Hematopoietic multipotent progenitor cell treated with erythropoietin and hydrocortisone succinate and interleukin-3 and kit ligand, for 17 days (in vitro differentiated cells): ENCODE results near the gene IER5L.
"Not testable (repeated sequence)": the region's sequence is repeated elsewhere in the genome, so short reads cannot be mapped to it uniquely, and the experiment has no call there.

Experiments
- DNase-seq: peaks from one replicate; pipeline ENCODE4 v3.0.0-alpha.2; 2015; ENCODE audit warnings: low spot score

Gene IER5L

DNA sequence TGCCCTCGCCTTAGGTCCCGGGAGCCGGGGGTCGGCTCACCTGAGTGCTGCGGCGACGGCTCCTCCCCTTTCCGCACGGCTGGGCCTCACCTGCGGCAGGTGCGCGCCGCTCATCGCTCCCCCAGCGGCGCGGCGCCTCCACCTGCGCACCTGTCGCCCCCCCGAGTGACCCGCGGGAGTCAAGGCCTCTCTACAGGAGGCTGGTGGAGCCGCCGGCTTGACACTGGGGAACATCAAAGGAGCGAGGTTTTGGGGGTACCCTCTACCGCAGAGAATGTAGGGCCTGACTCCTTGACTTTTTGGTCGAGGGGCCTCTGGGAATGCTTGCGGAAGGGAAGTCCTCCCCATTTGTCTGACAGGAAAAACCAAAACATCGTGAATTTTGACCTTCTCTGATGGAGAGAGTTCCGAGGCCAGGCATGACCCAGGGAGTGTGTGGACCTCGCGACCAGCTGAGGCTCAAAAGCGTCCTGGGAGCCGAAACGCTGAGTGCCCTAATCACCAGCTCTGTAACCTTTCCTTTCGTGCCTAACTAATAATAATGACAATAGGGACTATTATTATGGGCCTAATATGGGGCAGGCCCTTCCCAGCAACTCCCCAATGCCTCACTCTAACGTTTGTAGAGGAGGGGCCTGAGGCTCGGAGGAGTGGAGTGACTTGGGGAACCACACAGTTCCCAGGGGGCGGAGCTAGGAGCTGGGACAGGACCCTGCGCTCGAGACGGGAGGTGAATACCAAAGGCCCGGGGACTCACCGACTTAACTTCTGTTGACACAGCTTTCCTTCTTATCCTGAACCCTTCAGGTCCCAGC, 714 bp upstream of the IER5L start:
- no peak for DNase-seq

GRCh38 chr9:129177443-129177790, 644 bp downstream of the IER5L start:
- DNase-seq = no peak

DNA sequence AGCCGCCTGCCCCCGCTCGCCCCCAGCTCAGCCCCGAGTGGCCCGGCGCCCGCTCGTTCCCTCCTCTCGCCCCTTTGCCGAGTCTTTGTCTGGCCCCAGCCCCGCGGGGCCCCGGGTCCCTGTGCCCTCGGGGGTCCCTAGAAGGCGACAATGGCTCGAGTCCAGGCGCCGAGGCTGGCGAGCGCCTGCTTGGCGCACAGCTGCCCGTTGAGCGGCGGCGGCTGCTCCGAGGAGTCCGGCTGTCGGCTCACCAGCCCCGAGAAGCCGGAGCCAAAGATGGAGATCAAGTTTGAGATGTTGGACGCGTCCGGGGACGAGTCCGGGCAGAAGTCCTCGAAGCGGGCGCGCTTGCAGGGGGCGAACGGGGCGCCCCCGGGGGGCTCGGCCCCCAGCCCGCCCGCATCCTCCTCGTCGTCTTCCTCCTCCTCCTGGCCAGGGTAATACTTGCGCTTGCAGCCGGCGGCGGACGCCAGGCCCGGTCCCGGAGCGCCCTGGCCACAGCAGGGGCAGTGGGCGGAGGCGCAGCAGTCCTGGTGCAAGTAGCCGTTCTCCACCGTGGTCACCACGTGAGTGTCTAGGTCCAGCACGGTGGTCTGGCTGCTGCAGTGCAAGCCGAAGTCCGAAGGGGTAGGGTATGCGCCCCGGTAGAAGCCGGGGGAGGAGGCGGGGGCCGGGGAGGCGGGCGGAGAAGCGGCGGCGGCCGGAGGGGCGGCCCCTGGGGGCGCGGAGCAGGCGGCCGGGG, 1.2 kb downstream of the IER5L start:
- no peak for DNase-seq

DNA sequence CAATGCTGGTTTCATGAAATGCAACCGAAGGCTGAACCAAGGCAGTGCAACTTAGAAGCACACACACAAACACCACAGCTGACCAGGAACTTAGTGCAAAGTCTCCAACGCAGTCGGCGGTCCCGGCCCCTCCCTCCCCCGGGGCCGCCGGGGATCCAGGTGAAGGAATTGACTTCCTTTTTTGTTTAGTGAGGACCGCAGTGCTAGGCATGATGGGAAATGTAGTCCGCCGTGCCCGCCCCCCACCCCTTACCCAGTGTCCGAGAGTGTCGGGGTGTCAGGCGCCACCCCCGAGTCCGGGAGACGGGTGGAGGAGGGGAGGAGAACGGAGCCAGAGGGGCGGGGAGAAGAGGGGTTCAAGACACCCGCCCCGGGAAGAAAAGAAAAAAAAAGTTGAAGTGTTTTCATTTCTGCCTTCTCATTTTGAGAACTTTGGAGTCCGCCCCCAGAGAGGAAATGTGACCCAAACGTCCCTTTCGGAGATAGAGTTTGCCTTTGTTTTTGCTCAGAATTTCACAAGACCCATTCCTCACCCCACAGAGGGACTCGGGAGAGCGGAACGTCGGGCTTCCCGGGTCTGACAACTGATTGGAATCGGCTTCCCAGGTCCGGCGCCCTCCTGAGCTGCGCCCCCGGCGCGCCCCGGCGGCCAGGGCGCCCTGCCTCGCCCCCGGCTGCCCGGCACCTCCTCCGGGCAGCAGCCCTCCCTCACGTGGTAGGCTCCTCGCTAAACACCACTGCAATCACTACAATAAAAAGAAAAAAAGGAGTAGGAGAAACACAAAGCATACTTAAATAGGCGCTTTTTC, 2.0 kb downstream of the IER5L start:
- DNase-seq = no peak

- no peak for DNase-seq
Observed at GRCh38 chr9:129175515-129175824, 2.6 kb downstream of the IER5L start.

DNA sequence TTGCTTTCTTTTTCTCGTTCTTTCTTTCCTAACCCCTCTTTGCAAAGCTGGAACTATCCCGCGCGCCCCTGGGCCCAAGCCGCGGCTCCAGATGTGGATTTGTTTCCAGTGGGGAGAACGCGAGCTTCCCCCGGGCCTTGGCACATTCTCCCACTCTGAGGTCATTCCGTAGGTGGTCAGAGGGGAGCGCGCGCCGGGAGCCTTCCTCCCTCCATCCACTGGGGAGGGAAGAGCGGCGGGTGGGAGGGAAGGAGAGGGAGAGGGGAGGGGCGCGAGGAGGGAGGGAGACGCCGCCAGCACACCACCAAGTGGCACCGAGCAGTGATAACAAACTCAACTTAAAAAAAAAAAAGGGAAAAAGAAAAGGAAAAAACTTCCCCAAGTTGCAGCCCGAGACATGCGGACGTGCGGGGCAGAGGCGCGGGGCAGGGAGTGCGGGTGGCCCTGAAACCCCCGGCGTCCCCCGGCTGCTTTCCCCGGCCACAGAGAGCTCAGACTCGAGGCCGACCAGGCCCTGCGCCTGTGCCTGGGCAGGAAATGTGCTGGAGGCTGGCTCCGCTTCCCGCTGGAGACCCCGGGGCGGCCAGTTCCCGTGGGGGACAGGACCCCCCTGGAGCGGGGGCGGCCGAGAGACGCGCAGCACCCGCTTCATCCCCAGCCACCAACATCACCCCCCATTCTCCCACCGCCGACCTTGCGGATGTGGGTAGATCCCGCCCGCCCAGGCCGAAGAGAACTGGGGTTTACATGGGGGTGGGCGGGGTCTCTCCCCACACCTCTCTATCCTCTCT, 3.1 kb downstream of the IER5L start:
- no peak for DNase-seq

DNA sequence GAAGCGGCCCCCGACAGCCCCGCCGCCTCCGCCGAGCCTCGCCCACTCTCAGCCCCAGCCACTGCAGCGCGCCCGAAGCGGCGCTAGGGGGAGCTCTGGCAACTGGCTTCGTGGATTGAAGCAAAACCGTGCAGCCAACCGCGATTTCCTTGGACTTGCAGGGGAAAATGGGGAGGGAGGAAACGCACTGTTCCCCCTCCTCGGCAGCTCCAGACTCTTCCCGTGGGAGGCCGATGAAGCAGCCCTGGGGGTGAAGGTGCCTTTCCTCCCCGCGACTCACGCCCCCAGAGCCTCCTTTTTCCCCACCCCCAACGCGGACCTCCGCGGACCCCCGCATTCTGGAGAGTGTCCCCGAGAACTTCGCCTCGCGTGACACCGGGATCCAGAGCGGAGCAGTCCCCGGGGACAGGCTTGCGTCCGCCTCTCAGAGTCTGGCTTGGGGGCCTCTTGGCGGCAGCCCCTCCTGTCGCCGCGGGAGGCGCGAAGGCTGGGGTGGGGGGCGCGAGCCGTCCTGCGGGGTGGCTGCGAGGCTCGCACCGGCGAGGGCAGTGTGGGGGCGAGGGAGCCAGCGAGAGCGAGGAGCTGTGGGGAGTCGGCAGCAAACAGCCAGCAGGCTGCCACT, 3.8 kb downstream of the IER5L start:
- DNase-seq = peak; percentile 53

DNA sequence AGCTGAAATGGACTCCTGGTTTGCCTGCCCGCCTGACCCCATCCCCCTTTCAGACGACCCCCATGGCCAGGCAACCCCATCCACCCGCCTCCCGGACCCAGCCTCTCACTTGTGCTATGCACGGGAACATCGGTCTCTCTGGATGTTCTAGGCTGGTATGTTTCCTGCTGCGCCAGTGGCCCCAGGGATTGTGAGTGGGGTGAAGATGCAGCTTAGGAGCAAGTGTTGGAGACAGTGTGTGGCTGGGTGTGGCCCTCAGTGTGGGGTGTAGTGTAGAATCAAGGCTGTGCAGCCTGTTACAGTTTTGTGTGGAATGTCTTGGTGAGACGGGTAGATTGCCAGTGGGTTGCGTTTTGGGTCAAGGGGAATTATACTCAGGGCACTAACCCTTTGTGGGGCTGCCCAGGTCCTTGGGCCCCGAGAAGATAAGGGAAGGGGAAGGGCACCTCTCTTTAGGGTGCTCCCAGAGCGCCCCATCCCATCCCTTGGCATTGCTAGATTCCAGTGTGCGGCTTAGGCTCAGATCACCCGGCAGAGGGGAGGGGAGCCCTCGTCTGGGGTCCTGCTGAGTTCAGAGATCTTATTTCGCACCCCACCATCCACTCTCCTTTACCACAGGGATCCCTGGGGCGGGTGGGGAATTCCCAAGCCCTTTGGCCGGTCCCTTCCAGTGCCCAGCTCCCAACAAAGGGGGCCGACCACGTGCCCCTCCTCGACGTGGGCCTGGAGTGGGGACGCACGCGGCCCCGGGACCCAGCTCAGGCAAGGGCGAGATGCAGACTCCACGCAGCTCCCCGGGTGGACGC, 4.6 kb downstream of the IER5L start:
- no peak for DNase-seq

GRCh38 chr9:129172816-129173215, 5.2 kb downstream of the IER5L start:
- DNase-seq = no peak

- DNase-seq = no peak
Observed at GRCh38 chr9:129171993-129172751, 5.9 kb downstream of the IER5L start.

DNA sequence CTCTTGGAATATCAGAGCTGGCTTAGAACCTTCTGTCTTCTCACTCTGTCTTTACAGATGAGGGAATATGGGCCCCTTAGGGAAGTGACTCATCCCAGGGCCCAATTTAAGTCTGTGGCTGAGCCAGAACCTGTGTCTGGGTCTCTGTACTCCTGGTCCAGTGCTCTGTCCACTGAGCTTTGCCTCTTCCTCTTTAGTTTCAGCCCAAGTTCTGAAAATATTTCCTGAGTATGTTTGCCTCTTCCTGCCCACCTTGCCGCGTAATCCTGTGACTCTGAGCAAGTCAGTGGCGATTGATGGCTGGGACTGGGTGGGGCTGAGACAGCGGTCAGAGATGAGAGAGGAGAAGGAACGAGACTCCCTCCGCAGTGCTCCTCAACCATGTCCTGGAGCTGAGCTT, 7.8 kb downstream of the IER5L start:
- DNase-seq = no peak

DNA sequence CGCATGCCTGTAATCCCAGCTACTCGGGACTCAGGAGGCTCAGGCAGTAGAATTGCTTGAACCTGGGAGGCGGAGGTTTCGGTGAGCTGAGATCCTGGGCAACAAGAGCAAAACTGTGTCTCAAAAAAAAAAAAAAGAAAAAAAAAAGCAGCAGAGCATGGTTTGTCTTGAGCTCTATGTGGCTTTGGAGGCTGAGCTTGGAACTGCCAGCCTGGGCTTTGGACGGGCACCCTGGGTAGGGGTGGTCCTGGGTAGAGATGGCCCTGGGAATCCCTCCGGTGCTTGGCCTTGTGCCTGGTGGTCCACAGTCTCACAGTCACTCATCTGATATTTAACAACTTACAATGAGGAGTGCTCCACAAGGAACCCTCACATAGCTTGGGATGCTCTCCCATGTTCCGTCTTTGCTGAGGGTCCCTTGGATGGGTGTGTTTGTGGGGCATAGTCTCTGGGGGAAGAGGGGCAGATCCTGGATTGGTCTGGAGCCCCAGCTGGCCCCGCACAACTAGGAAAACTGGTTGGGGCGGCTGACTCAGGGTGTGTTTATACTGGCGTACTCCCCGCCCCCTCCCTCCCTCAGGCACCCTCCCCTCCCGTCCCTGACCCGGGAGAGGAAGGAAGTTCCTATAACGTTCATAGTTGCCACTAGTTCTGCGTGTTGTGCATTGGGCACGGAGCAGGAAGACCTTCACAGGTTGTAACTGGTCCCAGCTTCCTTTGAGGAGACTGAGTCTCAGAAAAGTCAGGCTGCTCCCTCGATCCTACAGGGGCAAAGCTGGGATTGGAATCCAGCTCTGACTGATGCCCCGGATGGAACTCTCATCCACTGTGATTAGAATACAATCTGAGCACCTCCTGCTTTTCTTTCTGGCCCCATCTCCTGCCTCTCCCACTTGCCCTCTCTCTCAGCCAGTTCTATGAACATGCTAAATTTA, 11.2 kb downstream of the IER5L start:
- DNase-seq = no peak

DNA sequence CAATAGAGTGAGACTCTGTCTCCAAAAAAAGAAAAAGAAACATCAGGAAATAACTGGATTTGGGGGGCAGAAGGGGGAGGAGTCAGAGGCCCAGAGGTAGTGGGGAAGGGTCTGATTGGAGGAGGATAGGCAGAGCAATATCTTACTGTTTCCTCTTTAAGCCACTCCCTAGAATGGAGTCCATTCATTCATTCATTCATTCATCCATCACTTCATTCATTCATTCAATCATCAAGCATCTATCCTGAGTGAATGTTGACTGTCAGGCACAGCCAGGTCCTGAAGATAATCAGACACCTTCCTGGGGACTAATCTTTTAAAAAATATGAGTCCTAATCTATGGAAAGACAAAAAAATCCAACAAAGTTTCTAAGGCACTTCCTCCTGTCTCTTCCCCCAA, 12.9 kb downstream of the IER5L start:
- no peak for DNase-seq

GRCh38 chr9:129164246-129164930, 13.7 kb downstream of the IER5L start:
- no peak for DNase-seq

DNA sequence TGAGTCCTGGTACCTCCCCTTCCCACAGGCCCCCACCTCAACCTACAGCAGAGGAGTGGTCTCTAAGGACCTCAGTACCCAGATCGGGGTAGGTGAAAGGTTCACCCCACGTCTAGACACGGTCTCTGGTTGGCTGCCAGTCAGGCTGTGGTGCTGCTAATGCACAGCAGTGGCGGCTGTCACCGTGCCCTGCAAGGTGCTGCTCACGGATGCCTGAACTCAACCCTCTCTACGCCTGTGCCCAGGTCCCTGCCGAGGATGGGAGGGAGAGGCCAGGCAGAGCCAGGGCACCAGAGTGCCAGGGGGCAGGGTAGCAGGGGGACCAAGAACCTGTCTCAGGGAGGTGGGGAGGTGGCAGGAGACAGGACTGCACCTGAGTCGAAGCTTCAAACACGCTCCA, 14.3 kb downstream of the IER5L start:
- no peak for DNase-seq

- not testable (repeated sequence) for DNase-seq
Observed at GRCh38 chr9:129163198-129163670, 14.8 kb downstream of the IER5L start.

- no peak for DNase-seq
Observed at GRCh38 chr9:129162497-129163197, 15.4 kb downstream of the IER5L start.

- DNase-seq = no peak
Observed at GRCh38 chr9:129161534-129161837, 16.6 kb downstream of the IER5L start.
